A673 (cell line): ENCODE measurements around the gene IFITM1.

ENCODE experiments used
- CTCF ChIP-seq: fragments of 300-800, 200-600 bp; sonication (generic); conservative IDR thresholded peaks from 2 replicates; pipeline ENCODE4 v1.5.1; 2017; ENCODE audit warnings: low read depth, mild to moderate bottlenecking, antibody characterized with exemption, low read length, moderate library complexity, mixed read lengths
- EZH2 ChIP-seq: fragments of 200-600 bp; sonication (generic); IDR thresholded peaks from 2 replicates; pipeline ENCODE4 v1.6.1; 2017; ENCODE audit warnings: borderline replicate concordance, low read depth, mild to moderate bottlenecking, mixed read lengths, antibody characterized with exemption, low read length; ENCODE audit not compliant: poor library complexity, severe bottlenecking

- TF ChIP-seq CTCF (peak; percentile 52), EZH2 (no peak)
These were observed 13.7 kb upstream of the IFITM1 start for GRCh38 chr11:299951-300735.
